ENCODE results near the gene SHISAL1.

GRCh38 chr22:44344407-44344806 lies 31.7 kb upstream of the SHISAL1 start:
- TF ChIP-seq, protein P1, sequence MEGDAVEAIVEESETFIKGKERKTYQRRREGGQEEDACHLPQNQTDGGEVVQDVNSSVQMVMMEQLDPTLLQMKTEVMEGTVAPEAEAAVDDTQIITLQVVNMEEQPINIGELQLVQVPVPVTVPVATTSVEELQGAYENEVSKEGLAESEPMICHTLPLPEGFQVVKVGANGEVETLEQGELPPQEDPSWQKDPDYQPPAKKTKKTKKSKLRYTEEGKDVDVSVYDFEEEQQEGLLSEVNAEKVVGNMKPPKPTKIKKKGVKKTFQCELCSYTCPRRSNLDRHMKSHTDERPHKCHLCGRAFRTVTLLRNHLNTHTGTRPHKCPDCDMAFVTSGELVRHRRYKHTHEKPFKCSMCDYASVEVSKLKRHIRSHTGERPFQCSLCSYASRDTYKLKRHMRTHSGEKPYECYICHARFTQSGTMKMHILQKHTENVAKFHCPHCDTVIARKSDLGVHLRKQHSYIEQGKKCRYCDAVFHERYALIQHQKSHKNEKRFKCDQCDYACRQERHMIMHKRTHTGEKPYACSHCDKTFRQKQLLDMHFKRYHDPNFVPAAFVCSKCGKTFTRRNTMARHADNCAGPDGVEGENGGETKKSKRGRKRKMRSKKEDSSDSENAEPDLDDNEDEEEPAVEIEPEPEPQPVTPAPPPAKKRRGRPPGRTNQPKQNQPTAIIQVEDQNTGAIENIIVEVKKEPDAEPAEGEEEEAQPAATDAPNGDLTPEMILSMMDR (optimal IDR thresholded peaks at IDR 0.05 in 1 of 3, IDR thresholded peaks at IDR 0.05 in 1 of 3, conservative IDR thresholded peaks at IDR 0.05 in 1 of 3; ENCODE audit: extremely low read depth in 1 of 3, insufficient read depth in 2 of 3, low read length in 3 of 3), result no peak
- TF ChIP-seq EZH2 (IDR thresholded peaks at IDR 0.05; ENCODE audit: low read length), result peak; percentile 26
